Ovary (tissue), 9 donors: ENCODE data around the gene GRIN1. TPM values are rescaled to one million over a fixed set of nuclear protein-coding genes. Genes with fewer than 3 reads are reported as not detected.

Experiments
- DNase-seq, 5 donors: peaks; one replicate each; pipeline ENCODE4 v3.0.0-alpha.2; 2019 to 2020
- H3K27ac ChIP-seq, 2 donors: fragments of 200-600 bp; one replicate each; pipeline versions ENCODE4 v1.5.1 to v1.8.0; 2019 to 2022
- H3K27me3 ChIP-seq: fragments of 200-600 bp; one replicate; pipeline ENCODE4 v1.8.0; 2022
- H3K36me3 ChIP-seq: fragments of 200-600 bp; sonication (generic); one replicate; pipeline ENCODE4 v1.5.1; 2019
- H3K4me1 ChIP-seq: one replicate; pipeline ENCODE4 v1.8.1; 2013; ENCODE audit warnings: mild to moderate bottlenecking, moderate library complexity; ENCODE audit not compliant: insufficient read depth
- H3K4me3 ChIP-seq: fragments of 200-600 bp; sonication (generic); one replicate; pipeline ENCODE4 v1.5.1; 2017
- H3K9me3 ChIP-seq, 2 donors: fragments of 200-600 bp in 1 of 2; sonication (generic) in 1 of 2; one replicate each; pipeline versions ENCODE4 v1.5.1 to v1.8.1; 2013 to 2019; ENCODE audit warnings: mild to moderate bottlenecking in 1 of 2, moderate library complexity in 1 of 2
- CTCF ChIP-seq, 3 donors: fragments of 450-650 bp in 2 of 3; fragments of 200-600 bp in 1 of 3; IDR thresholded peaks; one replicate each; pipeline versions ENCODE4 v1.5.1 to v1.8.0; 2016 to 2022; ENCODE audit warnings: antibody characterized with exemption in 3 of 3, mild to moderate bottlenecking in 1 of 3
- EP300 ChIP-seq: sonication (generic); formaldehyde crosslinking; IDR thresholded peaks from one replicate; pipeline ENCODE4 v1.6.1; 2017; ENCODE audit warnings: antibody characterized with exemption
- POLR2A ChIP-seq: fragments of 450-650 bp; IDR thresholded peaks from one replicate; pipeline ENCODE4 v1.6.1; 2017; ENCODE audit warnings: antibody characterized with exemption, mild to moderate bottlenecking, moderate library complexity
- WGBS, 3 donors: extraction: QIAGEN DNeasy Blood & Tissue Kit in 1 of 3; methylation state at CpG; one replicate each; pipeline versions ENCODE4 v1.1.5 to v1.1.7; 2013 to 2017; 5-methylcytosine and 5-hydroxymethylcytosine counted together
- intact Hi-C, 4 donors: fragments of 100-400 bp; cut with DNase I; formaldehyde crosslinking; loops; one replicate each; pipeline versions ENCODE4 v1.11.0 to v1.15.1; 2022 to 2023
- polyA plus RNA-seq, 2 donors: library from polyadenylated mRNA; stranded (reverse); fragments of 200-250 nt in 1 of 2; fragments of 350-450 nt in 1 of 2; fragmentation: Illumina TruSeq in 1 of 2; extraction: RNeasy Lipid Tissue Mini Kit (QIAGEN cat#74804) in 1 of 2; gene quantifications; one replicate each; pipeline ENCODE4 v1.2.3, GENCODE V29; 2013 to 2014
- total RNA-seq, 7 donors: library from RNA; depleted of rRNA in 2 of 7; stranded (reverse); fragments of >200 nt in 2 of 7; fragmentation: NEBNext Ultra II Directional in 3 of 7; extraction: Animal tissue kit (Norgen Biotek cat#: 25700) in 3 of 7; gene quantifications; one replicate each; pipeline versions ENCODE4 v1.1.0 to v1.2.4, GENCODE V29; 2016 to 2023
- donor health status: DM: no; HTN: no; CAD: no; lungs with moderate emphysema.
- donor health status: DM: no; HTN: no; CAD: no.
- donor health status: Bipolar disorder and iron deficiency.
- donor health status: DM: yes; HTN: yes; CAD: no.
- donor health status: DM: no; HTN: no; CAD: no.
- donor health status: DM: yes; HTN: yes; CAD: no.

GRIN1 gene
- total and polyA plus RNA-seq, 9 donors: 0.15 TPM; not detected in 8

- TF ChIP-seq CTCF (IDR thresholded peaks at IDR 0.05): no peak
- Histone ChIP-seq H3K27ac (no peak overlapping the region), H3K27me3 (no peaks in the 10 kb centered on the region), H3K4me3 (no peak overlapping the region), H3K36me3 (no peaks in the 10 kb centered on the region), H3K9me3 (no peaks in the 10 kb centered on the region), H3K4me1 (peaks cover 3% of the 10 kb centered on the region)
- WGBS, 3 donors: 85 to 88% (median 87%) methylated on average over 28 to 29 of the region's 29 CpGs
- DNase-seq: no peak
- intact Hi-C loops: no loop called here
Observed at GRCh38 chr9:137108608-137109249, 30.2 kb upstream of the GRIN1 start.

- Histone ChIP-seq H3K36me3 (no peaks in the 10 kb centered on the region), H3K27ac (no peak overlapping the region)
- intact Hi-C loops: loop anchor here in 1 of 4 donors (10.0 kb wide), 1 partner anchor 125 kb away; the partner anchor contains the start of gene SLC34A3
Observed at GRCh38 chr9:137109250-137110146, 29.5 kb upstream of the GRIN1 start.

GRCh38 chr9:137110147-137110910 lies 28.6 kb upstream of the GRIN1 start:
- intact Hi-C loops: loop anchor here in 1 of 4 donors (10.0 kb wide), 1 partner anchor 124 kb away; the partner anchor contains the start of gene SLC34A3
- no peaks in the 10 kb centered on the region for H3K9me3 ChIP-seq
- H3K27me3 ChIP-seq: no peaks in the 10 kb centered on the region
- no peak overlapping the region for H3K4me3 ChIP-seq
- H3K4me1 ChIP-seq: peaks cover 4% of the 10 kb centered on the region
- no peak for TF ChIP-seq POLR2A
- TF ChIP-seq EP300: no peak
- no peak for TF ChIP-seq CTCF (IDR thresholded peaks at IDR 0.05)
- DNase-seq: no peak
- WGBS, 3 donors: 85 to 86% (median 86%) methylated on average over 38 of the region's 38 CpGs
- H3K36me3 ChIP-seq: no peaks in the 10 kb centered on the region
- H3K27ac ChIP-seq: no peak overlapping the region

More at GRCh38 chr9:137109250-137110146, 29.5 kb upstream of the GRIN1 start:
- Histone ChIP-seq H3K4me3 (no peak overlapping the region), H3K4me1 (peaks cover 4% of the 10 kb centered on the region), H3K27me3 (no peaks in the 10 kb centered on the region), H3K9me3 (no peaks in the 10 kb centered on the region)
- no peak for DNase-seq
- no peak for TF ChIP-seq CTCF (IDR thresholded peaks at IDR 0.05)
- no peak for TF ChIP-seq POLR2A
- TF ChIP-seq EP300: no peak
- WGBS, 3 donors: 75 to 82% (median 76%) methylated on average over 34 of the region's 34 CpGs
